ENCODE results near the gene USP17L10.
"Not testable (repeated sequence)": the region's sequence is repeated elsewhere in the genome, so short reads cannot be mapped to it uniquely, and the experiment has no call there.

GRCh38 chr4:9234085-9234484 lies 23.6 kb downstream of the USP17L10 start, which contains the start of gene USP17L15:
- TF ChIP-seq YY1 (IDR thresholded peaks at IDR 0.05; ENCODE audit: insufficient read depth, insufficient read length); ZNF274 (IDR thresholded peaks at IDR 0.05; ENCODE audit: low read depth, low read length); SUZ12 (IDR thresholded peaks at IDR 0.05; ENCODE audit: extremely low read depth, insufficient read depth, insufficient read length): not testable (repeated sequence)
